GM12874 (cell line): ENCODE measurements around the gene SLC16A7.

Experiments used
- TF ChIP-seq, protein P1 (sequence below): IDR thresholded peaks from 2 replicates; pipeline ENCODE4 v1.5.1; 2011; ENCODE audit warnings: low read depth, mild to moderate bottlenecking, control low read depth, low read length, moderate library complexity; ENCODE audit not compliant: insufficient read depth

SLC16A7 gene

DNA sequence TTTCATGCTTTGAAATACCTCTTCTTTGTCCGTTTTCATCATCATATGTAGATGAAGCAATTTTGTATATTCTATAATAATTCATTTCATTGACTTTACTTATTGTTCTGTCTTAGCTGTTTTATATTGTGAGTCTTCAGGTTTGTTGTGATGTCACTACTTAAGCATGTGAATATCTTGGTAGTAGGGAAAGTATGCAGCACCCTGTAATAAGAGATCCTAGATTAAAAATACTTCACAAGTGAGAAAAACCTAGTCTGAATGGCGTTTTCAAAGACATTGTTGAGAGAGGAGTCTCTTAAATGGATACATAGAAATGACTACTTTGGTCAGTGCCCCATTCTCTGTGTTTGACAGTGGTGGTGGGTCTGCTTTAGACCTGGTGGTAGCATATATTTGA is 61.4 kb downstream of the SLC16A7 start:
- TF ChIP-seq, protein P1, sequence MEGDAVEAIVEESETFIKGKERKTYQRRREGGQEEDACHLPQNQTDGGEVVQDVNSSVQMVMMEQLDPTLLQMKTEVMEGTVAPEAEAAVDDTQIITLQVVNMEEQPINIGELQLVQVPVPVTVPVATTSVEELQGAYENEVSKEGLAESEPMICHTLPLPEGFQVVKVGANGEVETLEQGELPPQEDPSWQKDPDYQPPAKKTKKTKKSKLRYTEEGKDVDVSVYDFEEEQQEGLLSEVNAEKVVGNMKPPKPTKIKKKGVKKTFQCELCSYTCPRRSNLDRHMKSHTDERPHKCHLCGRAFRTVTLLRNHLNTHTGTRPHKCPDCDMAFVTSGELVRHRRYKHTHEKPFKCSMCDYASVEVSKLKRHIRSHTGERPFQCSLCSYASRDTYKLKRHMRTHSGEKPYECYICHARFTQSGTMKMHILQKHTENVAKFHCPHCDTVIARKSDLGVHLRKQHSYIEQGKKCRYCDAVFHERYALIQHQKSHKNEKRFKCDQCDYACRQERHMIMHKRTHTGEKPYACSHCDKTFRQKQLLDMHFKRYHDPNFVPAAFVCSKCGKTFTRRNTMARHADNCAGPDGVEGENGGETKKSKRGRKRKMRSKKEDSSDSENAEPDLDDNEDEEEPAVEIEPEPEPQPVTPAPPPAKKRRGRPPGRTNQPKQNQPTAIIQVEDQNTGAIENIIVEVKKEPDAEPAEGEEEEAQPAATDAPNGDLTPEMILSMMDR, result no peak

DNA sequence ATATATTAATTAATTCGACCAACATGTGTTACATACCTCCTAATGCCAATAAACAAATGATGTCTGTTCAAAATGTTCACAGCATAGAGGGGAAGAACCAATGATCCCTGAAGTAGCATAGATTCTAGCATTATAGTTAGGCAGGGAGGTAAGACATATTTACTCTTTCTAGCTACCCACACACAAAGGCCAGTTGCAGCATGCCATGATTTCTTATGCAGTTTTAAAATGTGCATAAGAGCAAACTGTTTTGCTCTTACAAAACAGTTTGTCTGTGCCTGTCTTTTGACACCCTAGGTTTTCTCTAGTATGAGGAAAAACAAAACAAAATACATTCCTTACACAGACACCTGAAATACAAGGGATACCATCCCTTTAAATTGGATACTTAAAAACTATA is 61.9 kb downstream of the SLC16A7 start:
- TF ChIP-seq, protein P1, result no peak

DNA sequence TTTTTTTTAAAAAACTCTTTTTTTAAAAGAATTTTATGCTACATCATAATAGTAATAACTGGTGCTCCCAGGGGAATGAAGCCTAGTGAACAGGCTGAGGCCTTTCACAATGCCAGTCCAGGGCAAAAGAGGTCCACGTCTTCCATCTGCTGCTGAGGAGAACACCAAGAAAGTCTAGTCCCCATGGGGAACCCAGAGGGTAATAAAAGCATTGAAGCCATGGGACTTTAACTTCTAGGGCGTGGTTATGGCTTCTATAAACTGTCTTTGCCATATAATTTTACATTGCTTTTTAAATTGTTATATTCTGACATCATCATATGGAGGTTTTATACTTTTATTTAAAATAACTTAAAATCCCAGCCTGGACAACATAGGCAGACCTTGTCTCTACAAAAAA is 64.3 kb downstream of the SLC16A7 start:
- TF ChIP-seq, protein P1, result no peak

DNA sequence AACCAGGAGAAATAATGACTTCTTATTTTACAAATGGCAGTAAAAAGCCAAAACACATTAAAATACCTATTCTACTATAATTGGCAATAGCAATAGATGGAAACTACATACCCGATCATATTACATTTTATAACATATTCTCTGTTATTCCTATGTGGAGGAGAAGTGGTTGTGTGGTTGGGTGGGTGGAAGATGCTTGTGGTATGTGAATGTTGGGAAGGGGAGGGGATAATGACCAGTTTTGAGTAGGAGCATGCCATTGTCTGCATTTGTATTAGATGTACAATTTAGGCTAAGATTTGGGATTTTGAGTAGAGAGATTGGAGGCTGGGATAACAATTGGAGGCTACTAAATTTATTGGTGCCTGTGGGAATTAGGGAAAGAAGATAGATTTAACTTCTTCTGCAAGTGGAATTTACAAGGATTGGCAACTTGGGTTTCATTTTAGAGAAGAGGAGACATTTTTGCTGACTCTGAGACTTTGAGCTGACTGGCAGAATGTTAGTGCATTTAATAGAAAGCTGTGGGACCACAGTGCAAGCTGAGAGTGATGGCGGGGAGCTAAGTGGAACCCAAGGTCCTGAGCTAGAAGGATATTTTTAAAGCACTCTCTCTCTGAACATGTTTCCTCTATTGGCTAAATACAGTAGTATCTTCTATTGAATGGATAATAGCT is 65.2 kb downstream of the SLC16A7 start:
- TF ChIP-seq, protein P1, result no peak

DNA sequence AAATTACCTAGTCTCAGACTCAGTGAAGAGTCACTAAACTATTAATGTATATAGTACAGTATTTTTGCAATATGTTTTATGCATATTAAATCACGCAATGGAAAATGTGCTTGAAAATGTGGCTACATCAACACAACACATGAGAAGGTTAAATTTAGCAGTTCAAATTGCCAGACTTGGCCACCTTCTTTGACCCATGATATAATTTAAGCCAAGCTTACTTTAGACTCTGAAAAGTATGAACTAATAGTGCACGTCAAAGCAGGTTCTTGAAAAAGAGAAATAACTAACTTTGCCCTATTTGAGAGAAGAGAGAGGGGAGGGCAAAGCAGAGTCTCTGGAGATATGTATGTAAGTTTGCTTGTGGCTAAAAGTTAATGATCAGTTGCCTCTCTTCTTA is 68.7 kb downstream of the SLC16A7 start:
- TF ChIP-seq, protein P1, result no peak

DNA sequence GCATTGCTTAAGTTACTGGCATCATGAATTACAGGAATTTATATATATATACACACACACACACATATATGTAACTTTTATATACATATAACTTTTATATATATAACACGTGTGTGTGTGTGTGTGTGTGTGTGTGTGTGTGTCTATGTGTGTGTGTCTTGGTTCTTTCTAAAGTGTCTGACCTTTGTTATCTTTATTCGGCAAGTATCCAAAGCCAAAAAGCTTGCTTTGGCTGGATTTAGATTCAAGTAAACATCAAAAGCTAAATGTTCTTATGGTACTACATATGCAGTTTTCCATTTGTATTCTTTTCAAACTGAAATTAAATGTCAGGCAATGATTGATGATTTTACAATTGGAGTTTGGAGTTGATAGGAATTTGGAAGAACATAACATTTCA is 69.9 kb downstream of the SLC16A7 start:
- TF ChIP-seq, protein P1, result no peak

DNA sequence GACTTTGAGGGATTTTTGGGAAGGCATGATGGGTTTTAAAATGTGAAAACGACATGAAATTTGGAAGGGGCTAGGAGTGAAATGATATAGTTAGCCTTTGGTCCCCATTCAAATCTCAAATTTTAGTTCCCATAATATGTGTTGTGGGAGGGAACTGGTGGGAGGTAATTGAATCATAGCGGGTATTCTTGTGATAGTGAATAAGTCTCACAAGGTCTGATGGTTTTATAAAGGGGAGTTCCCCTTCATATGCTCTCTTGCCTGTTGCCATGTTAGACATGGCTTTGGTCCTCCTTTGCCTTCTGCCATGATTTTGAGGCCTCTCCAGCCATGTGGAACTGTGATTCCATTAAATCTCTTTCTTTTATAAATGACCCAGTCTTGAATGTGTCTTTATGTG is 72.8 kb downstream of the SLC16A7 start:
- TF ChIP-seq, protein P1, result no peak
